Measurements from ENCODE around the gene KRTAP2-4. TPM values are rescaled to one million over a fixed set of nuclear protein-coding genes. Genes with fewer than 3 reads are reported as not detected.

The KRTAP2-4 gene
- total and polyA plus RNA-seq, 4 donors = not detected

DNA sequence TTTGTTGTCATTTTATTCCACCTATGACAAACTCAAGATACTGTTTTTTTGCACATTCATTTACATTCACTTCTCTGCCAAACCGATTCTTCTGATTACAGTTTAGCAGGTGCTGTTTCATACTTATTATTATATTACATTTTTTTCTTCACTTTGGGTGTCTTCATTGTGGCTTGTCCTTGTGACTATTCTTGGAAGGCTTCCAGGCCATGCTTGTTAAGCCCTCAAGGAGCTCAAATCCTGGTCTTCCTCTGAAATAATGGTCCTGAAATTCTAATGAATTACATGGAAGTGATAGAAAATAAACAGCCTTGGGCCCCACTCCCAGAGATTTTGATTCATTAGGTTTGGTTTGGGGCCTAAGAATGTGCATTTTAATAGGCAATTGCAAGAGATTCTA, 1.4 kb downstream of the KRTAP2-4 start:
- Histone ChIP-seq H3K4me1 (ENCODE audit: control insufficient read depth in 4 of 4, insufficient read depth in 4 of 4, low read length in 3 of 4) (no peaks in the 10 kb centered on the region), H3K9me3 (ENCODE audit: control insufficient read depth in 4 of 4, low read length in 3 of 4) (no peaks in the 10 kb centered on the region), H3K4me3 (ENCODE audit: low read depth in 1 of 3, low read length in 3 of 3) (no peak overlapping the region), H3K27me3 (ENCODE audit: control insufficient read depth in 4 of 4, insufficient read depth in 4 of 4, low read length in 3 of 4) (peaks cover 0 to 8% (median 0%) of the 10 kb centered on the region in 4 donors), H3K9ac (ENCODE audit: low read depth in 1 of 2, low read length in 2 of 2) (no peak overlapping the region), H3K27ac (ENCODE audit: low read depth in 1 of 2, low read length in 2 of 2) (no peak overlapping the region), H3K36me3 (ENCODE audit: control insufficient read depth in 4 of 4, insufficient read depth in 3 of 4, low read depth in 1 of 4, low read length in 3 of 4) (no peaks in the 10 kb centered on the region)
- 83% methylated on average over 1 of the region's 1 CpG for WGBS
- no peak for DNase-seq (ENCODE audit: low spot score)
- TF ChIP-seq SP1 (IDR thresholded peaks at IDR 0.05) (no peak), HNF4A (conservative IDR thresholded peaks at IDR 0.05) (no peak), FOXA1 (IDR thresholded peaks at IDR 0.05) (no peak), JUND (IDR thresholded peaks at IDR 0.05) (no peak), RAD21 (IDR thresholded peaks at IDR 0.05) (no peak), EGR1 (IDR thresholded peaks at IDR 0.05; ENCODE audit: low read depth in 2 of 2) (no peak)
- TF ChIP-seq, protein P1, sequence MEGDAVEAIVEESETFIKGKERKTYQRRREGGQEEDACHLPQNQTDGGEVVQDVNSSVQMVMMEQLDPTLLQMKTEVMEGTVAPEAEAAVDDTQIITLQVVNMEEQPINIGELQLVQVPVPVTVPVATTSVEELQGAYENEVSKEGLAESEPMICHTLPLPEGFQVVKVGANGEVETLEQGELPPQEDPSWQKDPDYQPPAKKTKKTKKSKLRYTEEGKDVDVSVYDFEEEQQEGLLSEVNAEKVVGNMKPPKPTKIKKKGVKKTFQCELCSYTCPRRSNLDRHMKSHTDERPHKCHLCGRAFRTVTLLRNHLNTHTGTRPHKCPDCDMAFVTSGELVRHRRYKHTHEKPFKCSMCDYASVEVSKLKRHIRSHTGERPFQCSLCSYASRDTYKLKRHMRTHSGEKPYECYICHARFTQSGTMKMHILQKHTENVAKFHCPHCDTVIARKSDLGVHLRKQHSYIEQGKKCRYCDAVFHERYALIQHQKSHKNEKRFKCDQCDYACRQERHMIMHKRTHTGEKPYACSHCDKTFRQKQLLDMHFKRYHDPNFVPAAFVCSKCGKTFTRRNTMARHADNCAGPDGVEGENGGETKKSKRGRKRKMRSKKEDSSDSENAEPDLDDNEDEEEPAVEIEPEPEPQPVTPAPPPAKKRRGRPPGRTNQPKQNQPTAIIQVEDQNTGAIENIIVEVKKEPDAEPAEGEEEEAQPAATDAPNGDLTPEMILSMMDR (IDR thresholded peaks at IDR 0.05; ENCODE audit: low read depth, low read length, missing input control) = no peak
- TF ChIP-seq, protein P2, sequence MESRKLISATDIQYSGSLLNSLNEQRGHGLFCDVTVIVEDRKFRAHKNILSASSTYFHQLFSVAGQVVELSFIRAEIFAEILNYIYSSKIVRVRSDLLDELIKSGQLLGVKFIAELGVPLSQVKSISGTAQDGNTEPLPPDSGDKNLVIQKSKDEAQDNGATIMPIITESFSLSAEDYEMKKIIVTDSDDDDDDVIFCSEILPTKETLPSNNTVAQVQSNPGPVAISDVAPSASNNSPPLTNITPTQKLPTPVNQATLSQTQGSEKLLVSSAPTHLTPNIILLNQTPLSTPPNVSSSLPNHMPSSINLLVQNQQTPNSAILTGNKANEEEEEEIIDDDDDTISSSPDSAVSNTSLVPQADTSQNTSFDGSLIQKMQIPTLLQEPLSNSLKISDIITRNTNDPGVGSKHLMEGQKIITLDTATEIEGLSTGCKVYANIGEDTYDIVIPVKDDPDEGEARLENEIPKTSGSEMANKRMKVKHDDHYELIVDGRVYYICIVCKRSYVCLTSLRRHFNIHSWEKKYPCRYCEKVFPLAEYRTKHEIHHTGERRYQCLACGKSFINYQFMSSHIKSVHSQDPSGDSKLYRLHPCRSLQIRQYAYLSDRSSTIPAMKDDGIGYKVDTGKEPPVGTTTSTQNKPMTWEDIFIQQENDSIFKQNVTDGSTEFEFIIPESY (IDR thresholded peaks at IDR 0.05) = no peak

DNA sequence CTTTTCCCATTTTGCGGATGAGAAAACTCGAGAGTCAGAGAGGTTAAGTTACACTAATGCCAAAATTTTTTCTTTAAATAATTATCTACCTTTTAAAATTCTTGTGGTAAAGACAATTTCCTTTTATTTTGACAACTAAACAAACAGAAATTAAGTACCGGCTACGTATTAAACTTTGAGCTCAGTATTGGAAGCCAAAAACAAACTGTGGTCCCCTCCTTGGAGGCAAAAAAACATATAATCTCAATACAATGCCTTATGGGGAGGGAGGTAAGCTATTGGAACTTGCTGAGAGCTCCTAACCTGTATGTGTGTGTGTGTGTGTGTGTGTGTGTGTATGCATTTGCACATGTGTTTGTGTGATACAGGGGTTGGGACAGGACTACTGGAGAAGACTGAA, 2.2 kb downstream of the KRTAP2-4 start:
- TF ChIP-seq TAF1 (conservative IDR thresholded peaks at IDR 0.05) = no peak
- no peak for TF ChIP-seq JUND (IDR thresholded peaks at IDR 0.05)
- no peak for TF ChIP-seq FOXA1 (IDR thresholded peaks at IDR 0.05)
- TF ChIP-seq, protein P2 (IDR thresholded peaks at IDR 0.05) = no peak
- no peak for TF ChIP-seq NR2F2 (IDR thresholded peaks at IDR 0.05)
- TF ChIP-seq, protein P3, sequence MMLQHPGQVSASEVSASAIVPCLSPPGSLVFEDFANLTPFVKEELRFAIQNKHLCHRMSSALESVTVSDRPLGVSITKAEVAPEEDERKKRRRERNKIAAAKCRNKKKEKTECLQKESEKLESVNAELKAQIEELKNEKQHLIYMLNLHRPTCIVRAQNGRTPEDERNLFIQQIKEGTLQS (IDR thresholded peaks at IDR 0.05) = no peak
- TF ChIP-seq HNF4G (IDR thresholded peaks at IDR 0.05) = no peak
- TF ChIP-seq, protein P1 (IDR thresholded peaks at IDR 0.05; ENCODE audit: low read depth, low read length, missing input control) = no peak
- no peak for TF ChIP-seq YY1 (IDR thresholded peaks at IDR 0.05)
- TF ChIP-seq EGR1 (IDR thresholded peaks at IDR 0.05; ENCODE audit: low read depth in 2 of 2) = no peak
- no peak for TF ChIP-seq HNF4A (conservative IDR thresholded peaks at IDR 0.05)
- TF ChIP-seq RXRA (IDR thresholded peaks at IDR 0.05) = no peak
- TF ChIP-seq, protein P4, sequence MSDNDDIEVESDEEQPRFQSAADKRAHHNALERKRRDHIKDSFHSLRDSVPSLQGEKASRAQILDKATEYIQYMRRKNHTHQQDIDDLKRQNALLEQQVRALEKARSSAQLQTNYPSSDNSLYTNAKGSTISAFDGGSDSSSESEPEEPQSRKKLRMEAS (IDR thresholded peaks at IDR 0.05) = no peak
- TF ChIP-seq GABPA (IDR thresholded peaks at IDR 0.05 in 1 of 2, conservative IDR thresholded peaks at IDR 0.05 in 1 of 2) = no peak
- TF ChIP-seq, protein P5, sequence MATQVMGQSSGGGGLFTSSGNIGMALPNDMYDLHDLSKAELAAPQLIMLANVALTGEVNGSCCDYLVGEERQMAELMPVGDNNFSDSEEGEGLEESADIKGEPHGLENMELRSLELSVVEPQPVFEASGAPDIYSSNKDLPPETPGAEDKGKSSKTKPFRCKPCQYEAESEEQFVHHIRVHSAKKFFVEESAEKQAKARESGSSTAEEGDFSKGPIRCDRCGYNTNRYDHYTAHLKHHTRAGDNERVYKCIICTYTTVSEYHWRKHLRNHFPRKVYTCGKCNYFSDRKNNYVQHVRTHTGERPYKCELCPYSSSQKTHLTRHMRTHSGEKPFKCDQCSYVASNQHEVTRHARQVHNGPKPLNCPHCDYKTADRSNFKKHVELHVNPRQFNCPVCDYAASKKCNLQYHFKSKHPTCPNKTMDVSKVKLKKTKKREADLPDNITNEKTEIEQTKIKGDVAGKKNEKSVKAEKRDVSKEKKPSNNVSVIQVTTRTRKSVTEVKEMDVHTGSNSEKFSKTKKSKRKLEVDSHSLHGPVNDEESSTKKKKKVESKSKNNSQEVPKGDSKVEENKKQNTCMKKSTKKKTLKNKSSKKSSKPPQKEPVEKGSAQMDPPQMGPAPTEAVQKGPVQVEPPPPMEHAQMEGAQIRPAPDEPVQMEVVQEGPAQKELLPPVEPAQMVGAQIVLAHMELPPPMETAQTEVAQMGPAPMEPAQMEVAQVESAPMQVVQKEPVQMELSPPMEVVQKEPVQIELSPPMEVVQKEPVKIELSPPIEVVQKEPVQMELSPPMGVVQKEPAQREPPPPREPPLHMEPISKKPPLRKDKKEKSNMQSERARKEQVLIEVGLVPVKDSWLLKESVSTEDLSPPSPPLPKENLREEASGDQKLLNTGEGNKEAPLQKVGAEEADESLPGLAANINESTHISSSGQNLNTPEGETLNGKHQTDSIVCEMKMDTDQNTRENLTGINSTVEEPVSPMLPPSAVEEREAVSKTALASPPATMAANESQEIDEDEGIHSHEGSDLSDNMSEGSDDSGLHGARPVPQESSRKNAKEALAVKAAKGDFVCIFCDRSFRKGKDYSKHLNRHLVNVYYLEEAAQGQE (IDR thresholded peaks at IDR 0.05) = no peak
- no peak for TF ChIP-seq SP1 (IDR thresholded peaks at IDR 0.05)
- DNase-seq (ENCODE audit: low spot score) = no peak
- 77% methylated on average over 4 of the region's 4 CpGs for WGBS
- no peaks in the 10 kb centered on the region for H3K4me1 ChIP-seq (ENCODE audit: control insufficient read depth in 4 of 4, insufficient read depth in 4 of 4, low read length in 3 of 4)
- H3K4me3 ChIP-seq (ENCODE audit: low read depth in 1 of 3, low read length in 3 of 3) = no peak overlapping the region
- no peak overlapping the region for H3K9ac ChIP-seq (ENCODE audit: low read depth in 1 of 2, low read length in 2 of 2)
- no peak overlapping the region for H3K27ac ChIP-seq (ENCODE audit: low read depth in 1 of 2, low read length in 2 of 2)
- no peaks in the 10 kb centered on the region for H3K9me3 ChIP-seq (ENCODE audit: control insufficient read depth in 4 of 4, low read length in 3 of 4)
- peaks cover 0 to 9% (median 0%) of the 10 kb centered on the region in 4 donors for H3K27me3 ChIP-seq (ENCODE audit: control insufficient read depth in 4 of 4, insufficient read depth in 4 of 4, low read length in 3 of 4)
- H3K36me3 ChIP-seq (ENCODE audit: control insufficient read depth in 4 of 4, insufficient read depth in 3 of 4, low read depth in 1 of 4, low read length in 3 of 4) = no peaks in the 10 kb centered on the region
